ENCODE data around the gene DNAH11.

GRCh38 chr7:21887353-21887752 lies 344.5 kb downstream of the DNAH11 start:
- TF ChIP-seq EP300 (conservative IDR thresholded peaks at IDR 0.05; ENCODE audit: poor library complexity, severe bottlenecking): no peak
- no peak for TF ChIP-seq RAD21 (conservative IDR thresholded peaks at IDR 0.05)
- TF ChIP-seq POLR2AphosphoS5 (IDR thresholded peaks at IDR 0.05): no peak
- no peak for TF ChIP-seq CTCF (IDR thresholded peaks at IDR 0.05; ENCODE audit: poor library complexity, severe bottlenecking)
- no peak for TF ChIP-seq EZH2 (IDR thresholded peaks at IDR 0.05; ENCODE audit: borderline replicate concordance, insufficient read depth, low read length, poor library complexity, severe bottlenecking)

Measured in neural cell (in vitro differentiated cells).